GM19455 (cell line): ENCODE data around the gene WNT1.

ENCODE experiments used
- ATAC-seq: cut with Tn5 transposase; IDR thresholded peaks from one replicate; pipeline ENCODE4 v1.9.1; 2021; ENCODE audit not compliant: unreplicated experiment

The WNT1 gene

DNA sequence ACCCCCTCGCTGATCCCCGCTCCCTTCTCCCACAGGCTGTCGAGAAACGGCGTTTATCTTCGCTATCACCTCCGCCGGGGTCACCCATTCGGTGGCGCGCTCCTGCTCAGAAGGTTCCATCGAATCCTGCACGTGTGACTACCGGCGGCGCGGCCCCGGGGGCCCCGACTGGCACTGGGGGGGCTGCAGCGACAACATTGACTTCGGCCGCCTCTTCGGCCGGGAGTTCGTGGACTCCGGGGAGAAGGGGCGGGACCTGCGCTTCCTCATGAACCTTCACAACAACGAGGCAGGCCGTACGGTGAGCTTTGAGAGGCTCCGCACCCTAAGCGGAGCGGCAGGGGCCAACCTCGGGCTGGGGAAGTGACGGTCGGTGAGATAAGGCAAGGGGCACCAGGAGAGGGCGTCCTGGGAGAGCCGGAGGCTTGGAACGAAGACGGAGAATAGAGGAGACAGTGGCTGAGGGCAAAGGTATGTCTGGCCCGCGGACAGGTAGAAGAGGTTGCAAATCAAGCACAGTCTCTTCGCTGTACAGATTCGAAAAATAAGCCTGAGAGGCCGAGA, 2.3 kb downstream of the WNT1 start:
- no peak for ATAC-seq

DNA sequence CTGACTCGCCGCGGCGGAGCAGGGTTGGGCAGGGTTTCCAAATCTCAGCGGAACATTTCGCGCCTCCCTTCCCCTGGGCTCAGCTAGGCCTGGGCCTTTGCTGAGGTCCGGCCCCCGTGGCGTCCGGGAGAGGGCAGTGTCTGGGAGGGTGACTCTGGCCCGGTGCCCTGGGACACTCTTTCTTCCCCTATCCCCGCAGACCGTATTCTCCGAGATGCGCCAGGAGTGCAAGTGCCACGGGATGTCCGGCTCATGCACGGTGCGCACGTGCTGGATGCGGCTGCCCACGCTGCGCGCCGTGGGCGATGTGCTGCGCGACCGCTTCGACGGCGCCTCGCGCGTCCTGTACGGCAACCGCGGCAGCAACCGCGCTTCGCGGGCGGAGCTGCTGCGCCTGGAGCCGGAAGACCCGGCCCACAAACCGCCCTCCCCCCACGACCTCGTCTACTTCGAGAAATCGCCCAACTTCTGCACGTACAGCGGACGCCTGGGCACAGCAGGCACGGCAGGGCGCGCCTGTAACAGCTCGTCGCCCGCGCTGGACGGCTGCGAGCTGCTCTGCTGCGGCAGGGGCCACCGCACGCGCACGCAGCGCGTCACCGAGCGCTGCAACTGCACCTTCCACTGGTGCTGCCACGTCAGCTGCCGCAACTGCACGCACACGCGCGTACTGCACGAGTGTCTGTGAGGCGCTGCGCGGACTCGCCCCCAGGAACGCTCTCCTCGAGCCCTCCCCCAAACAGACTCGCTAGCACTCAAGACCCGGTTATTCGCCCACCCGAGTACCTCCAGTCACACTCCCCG, 3.0 kb downstream of the WNT1 start:
- ATAC-seq, result no peak

DNA sequence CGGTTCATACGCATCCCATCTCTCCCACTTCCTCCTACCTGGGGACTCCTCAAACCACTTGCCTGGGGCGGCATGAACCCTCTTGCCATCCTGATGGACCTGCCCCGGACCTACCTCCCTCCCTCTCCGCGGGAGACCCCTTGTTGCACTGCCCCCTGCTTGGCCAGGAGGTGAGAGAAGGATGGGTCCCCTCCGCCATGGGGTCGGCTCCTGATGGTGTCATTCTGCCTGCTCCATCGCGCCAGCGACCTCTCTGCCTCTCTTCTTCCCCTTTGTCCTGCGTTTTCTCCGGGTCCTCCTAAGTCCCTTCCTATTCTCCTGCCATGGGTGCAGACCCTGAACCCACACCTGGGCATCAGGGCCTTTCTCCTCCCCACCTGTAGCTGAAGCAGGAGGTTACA, 3.6 kb downstream of the WNT1 start:
- ATAC-seq, result no peak

DNA sequence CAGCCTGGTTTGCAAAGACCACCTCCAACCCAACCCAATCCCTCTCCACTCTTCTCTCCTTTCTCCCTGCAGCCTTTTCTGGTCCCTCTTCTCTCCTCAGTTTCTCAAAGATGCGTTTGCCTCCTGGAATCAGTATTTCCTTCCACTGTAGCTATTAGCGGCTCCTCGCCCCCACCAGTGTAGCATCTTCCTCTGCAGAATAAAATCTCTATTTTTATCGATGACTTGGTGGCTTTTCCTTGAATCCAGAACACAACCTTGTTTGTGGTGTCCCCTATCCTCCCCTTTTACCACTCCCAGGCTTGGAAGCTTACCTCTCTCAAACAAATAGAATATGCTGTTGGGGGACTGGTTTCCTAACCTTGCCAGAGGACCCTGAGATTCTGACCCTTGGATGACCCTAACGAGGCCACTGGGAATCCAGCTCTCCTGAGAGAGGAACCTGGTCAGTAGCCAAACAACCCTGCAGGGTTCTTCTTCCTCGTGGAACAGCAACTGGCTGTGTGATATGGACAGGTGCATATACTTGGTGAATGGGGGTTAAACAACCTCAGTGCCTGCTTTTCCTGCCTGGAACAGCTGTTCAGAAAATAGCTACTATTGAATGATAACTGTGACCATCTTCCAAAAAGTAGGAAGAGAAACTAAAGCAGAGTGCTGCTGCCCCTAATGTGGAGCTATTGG, 4.4 kb downstream of the WNT1 start:
- ATAC-seq, result no peak

DNA sequence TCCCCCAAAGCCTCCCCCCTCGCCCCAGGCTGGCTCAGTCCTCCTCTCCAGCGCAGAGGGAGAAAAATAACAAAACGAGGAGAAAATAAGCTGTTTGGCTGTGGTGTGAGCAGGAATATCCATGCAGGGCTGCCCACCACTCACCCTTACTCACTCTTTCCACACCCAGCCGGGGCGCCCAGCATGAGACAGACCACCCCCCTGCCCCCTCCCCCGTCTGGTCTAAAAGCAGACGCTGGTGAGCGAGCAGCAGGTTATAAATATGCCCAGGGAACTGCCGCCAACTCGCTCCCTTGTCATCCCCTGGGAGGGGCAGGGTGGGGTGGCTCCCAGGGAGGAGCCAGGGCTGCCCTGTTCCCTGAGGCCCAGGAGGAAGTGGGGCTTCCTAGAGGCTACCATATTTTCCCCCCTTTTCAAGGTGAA, 7.4 kb downstream of the WNT1 start:
- no peak for ATAC-seq

DNA sequence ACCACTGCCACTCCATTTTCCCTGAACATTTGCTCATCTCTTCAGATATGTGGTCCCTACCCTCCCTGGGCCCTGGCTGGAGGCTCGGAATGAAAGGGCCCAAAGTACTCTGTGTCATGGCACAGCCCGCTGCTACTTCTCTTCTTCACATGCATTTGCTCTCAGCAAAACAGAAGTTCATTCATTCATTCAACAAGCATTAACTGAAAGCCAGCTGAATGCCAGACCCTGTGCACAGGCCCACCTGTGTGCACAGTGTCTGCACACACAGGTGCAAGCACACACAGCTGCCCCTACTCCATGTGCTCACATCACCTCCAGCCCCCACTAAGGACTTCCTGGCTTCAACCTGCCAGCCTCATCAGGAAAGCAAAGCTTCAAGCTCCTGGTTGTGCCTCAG, 7.8 kb downstream of the WNT1 start:
- ATAC-seq, result no peak

DNA sequence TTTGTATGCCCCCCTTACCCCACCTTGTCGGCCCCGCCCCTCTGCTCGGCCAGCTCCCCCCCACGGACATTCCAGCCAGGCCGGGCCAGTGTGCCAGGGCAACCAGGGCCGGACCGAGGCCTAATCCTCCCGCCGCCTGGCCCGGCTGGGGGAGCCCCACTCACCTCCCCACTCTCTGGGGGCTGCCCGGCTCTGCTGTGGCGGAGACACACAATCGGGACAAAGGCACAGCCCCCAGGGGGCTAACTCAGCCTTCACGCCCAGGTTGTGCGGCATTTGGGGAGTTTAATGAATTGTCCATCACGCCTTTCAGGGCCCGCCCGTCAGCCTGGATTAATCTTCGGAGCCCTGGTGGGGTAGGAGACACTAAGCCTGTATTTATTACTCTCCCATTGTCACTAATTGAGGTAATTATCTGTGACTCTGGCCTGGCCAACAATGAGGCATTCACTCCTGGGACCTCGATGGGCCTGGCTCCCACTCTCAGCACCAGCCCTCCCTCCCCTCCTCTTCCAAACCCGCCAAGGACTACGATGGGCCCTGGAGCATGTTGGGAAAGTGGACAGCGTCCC, 8.7 kb downstream of the WNT1 start:
- ATAC-seq, result no peak

DNA sequence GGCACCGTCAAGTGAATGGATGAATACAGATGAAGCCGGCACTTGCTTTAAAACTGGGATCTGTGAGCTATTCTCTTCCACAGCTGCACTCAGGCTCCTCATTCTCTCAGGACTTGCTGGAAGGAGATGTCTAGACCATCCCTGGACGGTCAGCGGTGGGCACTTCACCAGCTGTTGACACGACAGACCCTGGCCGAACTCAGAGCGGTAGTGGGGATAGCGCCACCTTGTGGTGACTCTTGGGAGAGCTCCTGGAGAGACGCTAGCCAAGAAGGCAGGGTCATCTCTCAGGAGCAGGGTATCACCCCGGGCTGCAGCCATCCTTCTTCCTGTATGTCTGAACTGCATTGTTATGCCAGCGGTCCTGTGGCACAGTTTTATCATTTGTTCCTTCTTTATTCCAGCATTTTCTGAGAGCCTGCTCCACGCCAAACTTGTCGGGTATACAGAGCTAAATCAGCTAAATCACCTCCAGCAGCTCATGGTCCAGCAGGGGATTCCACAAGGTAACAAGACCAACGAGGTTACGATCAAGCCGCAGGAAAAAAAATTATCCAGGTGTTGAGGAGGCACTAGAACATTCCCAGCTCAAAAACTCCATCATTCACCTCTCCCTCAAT, 10.0 kb downstream of the WNT1 start:
- no peak for ATAC-seq

DNA sequence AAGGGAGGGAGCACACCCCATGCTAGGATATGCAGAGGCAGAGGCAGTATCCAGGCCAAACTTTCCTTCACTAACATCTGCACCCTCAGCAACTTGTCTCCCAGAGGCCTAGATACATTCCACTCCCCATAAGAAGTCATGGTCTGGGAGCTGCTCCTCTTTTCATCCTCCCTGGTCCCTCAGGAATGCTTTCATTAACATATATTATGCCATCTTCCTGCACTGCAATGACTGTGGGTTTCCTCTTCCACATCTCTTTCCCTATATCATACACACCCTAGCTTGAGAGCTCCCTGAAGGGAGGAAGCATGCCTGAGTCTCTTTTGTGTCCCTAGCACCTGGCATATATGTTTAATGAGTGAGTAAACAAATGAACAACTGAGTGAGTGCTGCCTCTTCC, 12.4 kb downstream of the WNT1 start:
- ATAC-seq, result no peak

DNA sequence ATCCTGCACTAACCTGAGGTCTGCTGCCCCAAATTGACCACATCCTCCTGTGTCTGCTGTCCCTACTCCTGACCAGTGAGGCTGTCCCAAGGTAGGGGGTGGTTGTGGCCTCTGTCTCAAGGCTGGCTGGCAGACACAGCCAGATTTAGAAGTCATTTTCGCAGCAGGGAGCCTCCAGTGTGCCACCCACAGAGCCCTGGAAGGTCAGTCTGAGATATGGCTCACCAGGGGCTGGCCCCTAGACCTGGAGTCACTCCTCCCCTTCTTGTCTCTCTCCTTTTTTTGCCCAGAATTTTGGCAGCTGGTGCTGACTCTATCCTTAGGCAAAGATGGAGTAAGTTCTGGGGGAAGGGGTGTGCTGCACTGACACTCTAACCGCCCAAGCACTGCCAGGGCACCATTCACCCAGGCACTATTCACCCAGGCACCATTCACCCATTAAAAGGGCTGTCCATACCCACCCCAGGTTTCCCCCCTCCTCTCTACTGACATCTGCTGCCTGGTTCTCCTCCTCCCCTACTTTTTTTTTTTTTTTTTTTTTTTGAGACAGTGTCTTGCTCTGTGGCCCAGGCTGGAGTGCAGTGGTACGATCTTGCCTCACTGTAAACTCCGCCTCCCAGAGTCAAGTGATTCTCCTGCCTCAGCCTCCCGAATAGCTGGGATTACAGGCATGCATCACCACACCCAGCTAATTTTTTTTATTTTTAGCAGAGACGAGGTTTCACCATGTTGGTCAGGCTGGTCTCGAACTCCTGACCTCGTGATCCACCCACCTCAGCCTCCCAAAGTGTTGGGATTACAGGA, 13.3 kb downstream of the WNT1 start:
- no peak for ATAC-seq

DNA sequence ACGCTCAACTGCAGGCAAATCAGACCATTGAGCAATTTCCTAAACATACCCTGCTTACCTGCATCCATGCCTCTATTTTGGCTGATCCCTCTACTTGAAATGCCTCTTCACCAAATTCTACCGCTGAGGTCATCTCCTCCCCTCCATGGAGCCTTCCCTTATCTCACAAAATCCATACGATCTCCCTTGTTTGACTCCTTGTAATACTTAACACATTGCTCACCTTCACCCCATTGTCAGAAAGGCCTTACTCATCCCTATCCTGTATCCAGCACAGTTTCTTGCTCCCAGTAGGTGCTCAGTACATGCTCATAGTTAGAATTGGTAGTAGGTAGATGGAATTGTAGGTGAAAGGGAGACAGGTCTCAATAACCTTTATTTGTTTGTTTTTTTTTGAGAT, 15.7 kb downstream of the WNT1 start:
- ATAC-seq, result no peak

DNA sequence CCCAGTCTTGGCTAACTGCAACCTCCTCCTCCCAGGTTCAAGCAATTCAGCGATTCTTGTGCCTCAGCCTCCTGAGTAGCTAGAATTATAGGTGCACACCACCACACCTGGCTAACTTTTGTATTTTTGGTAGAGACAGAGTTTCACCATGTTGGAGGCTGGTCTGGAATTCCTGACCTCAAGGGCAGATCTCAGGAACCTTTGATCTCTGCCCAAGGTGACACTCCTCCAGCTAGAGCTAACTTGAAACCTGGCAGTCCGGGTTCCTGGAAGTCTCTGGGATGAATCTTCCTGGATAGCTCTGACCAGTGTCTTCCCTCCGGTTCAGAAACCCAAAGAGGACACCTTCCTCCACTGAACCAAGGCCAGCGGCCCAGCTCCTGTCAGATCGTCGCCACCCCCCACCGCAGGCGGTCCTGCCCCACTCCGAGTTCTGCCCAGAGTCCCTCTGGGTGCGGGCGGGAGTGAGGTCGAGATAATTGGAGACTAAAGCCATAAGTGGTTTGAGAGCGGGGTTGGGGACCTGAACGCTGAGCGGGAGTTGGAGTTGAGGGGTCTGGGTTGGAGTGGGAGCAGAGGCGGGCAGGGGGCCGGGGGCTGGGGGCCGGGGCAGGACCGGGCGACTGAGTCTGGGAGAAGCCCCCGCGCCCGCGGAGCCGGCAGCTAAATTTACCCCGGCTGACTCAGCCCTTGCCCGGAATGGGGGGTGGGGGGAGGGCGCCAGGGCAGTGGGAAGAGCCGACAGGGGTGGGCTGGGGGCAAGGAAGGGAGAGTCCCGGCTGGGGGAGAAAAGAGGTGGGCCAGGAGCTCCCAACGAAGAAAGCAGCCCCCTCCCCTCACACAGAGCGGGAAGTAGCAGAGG, 16.3 kb downstream of the WNT1 start:
- no peak for ATAC-seq

DNA sequence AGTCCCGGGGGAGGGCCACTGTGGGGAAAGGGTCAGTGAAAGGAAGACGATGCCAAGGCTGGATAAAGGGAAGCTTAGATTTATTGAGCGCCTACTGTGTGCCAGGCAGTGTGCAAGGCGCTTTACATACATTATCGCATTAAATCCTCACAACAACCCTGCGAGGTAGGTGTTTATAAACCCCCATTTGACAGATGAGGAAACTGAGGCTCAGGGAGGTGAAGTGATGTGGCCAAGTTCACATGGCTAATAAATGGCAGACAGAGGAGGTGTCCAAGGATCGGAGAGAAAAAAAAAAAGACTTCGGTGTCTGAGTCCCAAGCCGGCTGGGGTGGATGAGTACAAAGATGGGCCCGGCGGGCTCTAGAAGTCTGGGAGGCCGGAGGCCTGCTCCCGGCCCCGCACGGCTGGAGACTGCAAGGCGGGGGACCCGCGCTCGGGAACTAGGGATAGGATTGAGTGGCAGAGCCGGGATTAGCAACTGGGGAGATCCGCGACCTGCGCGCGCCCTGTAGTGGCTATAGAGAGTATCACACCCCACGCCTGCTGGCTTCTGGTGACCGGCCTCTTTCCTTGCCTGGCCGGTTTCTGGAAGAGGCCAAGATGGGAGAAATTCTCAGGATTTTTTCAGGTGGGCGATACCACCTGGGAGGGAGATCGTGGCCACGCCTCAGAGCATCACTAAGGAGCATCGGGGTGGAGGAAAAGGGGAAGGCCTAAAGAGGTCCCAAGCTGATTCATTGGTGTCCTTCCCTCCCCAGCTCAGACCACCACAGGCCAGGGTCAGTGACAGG, 17.2 kb downstream of the WNT1 start:
- ATAC-seq, result no peak

DNA sequence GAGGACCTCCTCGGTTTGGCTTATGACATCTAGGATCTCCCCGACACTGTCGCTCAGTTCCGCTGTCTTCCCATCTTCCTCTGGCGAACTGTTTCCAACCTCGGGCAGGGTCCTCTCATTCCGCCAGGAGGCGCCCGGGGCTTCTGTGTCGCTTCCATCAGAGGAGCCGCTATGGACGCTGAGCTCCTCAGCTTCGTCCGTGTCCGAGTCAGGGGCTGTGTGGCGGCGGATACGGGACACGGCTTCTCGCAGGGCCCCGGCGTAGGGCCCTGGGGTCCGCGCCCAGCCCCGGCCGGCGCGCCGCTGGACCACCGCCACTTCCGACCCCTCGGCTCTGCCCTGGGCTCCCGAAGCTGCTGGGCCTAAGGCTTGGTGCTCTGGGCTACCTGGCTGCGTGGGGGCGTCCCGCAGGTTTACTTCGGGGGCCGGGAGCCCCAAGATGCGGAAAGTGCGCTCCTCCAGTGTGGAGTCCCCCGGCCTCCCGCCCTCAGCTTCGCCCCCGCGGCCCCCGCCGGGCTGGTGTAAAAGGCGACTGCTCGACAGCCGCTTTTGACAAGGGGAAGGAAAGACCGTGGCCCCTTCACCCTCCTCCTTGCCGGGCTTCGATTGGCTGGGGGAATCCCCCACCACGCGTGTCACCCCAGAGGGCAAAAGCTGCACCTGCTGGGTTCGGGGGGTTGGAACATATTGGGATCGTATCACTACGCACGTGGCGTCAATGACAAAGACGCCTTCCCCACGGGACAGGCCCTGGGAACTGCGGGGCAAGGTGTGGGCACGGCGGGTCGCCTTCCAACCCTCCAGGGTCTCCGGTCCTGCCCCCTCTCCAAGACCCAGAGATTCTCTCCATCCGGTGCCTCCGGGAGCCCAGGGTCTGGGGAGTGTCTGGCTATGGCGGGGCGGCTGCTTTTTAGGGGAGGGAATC, 18.9 kb downstream of the WNT1 start:
- no peak for ATAC-seq

DNA sequence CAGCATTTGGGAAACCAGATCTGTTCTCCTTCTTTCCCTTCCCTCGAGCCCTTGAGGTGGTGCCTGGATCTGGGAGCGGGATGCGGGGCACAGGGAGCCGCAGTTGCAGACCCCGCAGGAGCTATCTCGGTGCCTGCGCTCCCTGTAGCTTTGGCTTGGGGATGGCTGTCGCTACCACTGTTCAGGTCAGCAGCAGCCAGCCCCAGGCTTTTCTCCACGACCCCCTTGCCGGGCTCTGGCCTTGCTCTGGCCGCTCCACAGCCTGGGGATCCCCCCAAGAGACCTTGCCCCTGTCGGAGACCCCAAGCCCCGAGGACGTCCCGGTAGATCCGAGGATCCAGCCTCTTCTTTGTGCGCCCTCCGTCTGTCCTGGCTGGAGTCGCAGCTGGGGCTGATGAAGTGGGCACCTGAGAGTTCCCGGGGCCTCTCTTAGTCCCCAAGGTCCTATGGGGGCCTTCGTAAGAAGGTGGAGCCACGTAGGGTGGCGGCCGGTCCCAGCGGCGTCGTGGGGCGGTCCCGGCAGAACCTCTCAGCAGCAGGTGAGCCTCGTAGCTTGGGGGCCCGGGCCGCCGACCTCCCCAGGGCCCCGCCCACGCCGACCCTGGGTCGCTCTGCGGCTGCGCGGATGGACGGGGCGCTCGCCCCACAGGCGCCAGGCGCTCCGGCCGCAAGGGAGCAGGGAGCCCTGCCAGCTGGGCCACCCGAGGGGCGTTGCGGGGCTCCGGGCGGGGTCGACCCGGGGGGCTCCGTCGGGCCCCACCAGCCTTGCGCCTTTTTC, 19.8 kb downstream of the WNT1 start:
- no peak for ATAC-seq

DNA sequence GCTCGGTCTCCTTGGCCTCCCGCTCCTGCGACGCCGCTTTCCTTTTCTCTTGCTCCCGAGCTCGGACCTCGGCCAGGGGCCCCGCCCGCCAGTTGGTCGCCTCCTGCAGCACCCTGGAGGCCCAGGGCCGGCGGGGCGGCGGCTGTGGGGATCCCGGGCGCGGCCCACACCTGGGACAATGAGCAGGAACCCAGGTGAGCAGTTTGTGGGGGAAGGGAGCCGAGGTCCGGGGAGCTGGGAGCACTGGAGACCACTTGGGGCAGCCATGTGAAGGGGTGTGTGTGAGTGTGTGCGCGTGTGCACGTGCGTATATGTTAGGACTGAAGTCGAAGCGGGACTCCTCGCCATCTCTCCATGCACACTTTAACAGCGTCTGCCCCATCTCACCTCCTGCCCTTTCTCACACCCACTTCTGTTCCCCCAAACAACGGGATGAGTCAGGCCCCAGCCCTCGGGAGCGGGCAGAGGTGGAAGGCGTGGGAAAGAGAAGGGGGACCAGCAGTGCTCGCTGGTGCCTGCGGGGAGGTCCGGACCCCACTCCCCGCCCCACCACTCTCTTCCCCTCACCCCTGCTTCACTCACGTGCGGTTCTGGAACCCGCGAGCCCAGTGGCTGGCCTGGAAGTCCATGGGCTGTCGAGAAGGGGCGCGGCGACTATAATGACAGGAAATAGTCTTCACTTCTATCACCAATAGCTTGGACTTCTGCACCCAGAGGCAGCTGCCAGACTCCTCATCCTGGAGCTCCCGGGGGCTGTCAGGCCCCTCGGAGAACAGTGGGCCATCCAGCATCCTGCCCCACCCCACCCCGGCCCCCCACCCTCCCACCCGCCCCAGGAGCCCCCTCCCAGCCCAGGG, 20.6 kb downstream of the WNT1 start:
- no peak for ATAC-seq
